HepG2 (cell line): ENCODE data around the gene ENO3. TPM values are rescaled to one million over a fixed set of nuclear protein-coding genes. Genes with fewer than 3 reads are reported as not detected.

Experiments
- BRD4 ChIP-seq: sonication (generic); formaldehyde crosslinking; IDR thresholded peaks from 2 replicates; pipeline ENCODE4 v1.4.0; 2020; ENCODE audit warnings: missing genetic modification reagents
- HMG20A ChIP-seq: IDR thresholded peaks from 2 replicates; pipeline ENCODE4 v1.6.1; 2016; ENCODE audit warnings: borderline replicate concordance
- KDM2A ChIP-seq: sonication (generic); formaldehyde crosslinking; IDR thresholded peaks from 2 replicates; pipeline ENCODE4 v1.4.0; 2020; ENCODE audit warnings: low read depth, missing genetic modification reagents, borderline replicate concordance
- KLF16 ChIP-seq, 2 experiments: sonication (generic) in 1 of 2; formaldehyde crosslinking in 1 of 2; IDR thresholded peaks; 2 replicates each; pipeline versions ENCODE4 v1.6.1 to v1.8.0; 2016 to 2023; ENCODE audit warnings: missing genetic modification reagents in 2 of 2, missing compliant biosample characterization in 1 of 2
- MIER2 ChIP-seq: IDR thresholded peaks from 2 replicates; pipeline ENCODE4 v1.6.1; 2016; ENCODE audit warnings: missing biosample characterization, missing genetic modification reagents
- MTA1 ChIP-seq: sonication (generic); formaldehyde crosslinking; IDR thresholded peaks from 2 replicates; pipeline ENCODE4 v1.4.0; 2020; ENCODE audit warnings: missing genetic modification reagents, mild to moderate bottlenecking, borderline replicate concordance
- NFKB2 ChIP-seq: sonication (generic); formaldehyde crosslinking; IDR thresholded peaks from 2 replicates; pipeline ENCODE4 v1.4.0; 2020; ENCODE audit warnings: missing genetic modification reagents, borderline replicate concordance
- ZNF17 ChIP-seq: sonication (generic); formaldehyde crosslinking; IDR thresholded peaks from 2 replicates; pipeline ENCODE4 v1.5.0; 2020; ENCODE audit warnings: mild to moderate bottlenecking, missing genetic modification reagents
- ZNF263 ChIP-seq: sonication (generic); formaldehyde crosslinking; IDR thresholded peaks from 2 replicates; pipeline ENCODE4 v1.4.0; 2020; ENCODE audit warnings: missing genetic modification reagents
- ZNF501 ChIP-seq: sonication (generic); formaldehyde crosslinking; IDR thresholded peaks from 2 replicates; pipeline ENCODE4 v1.5.1; 2020; ENCODE audit warnings: mild to moderate bottlenecking, moderate library complexity, missing genetic modification reagents
- ZNF614 ChIP-seq: IDR thresholded peaks from 2 replicates; pipeline ENCODE4 v1.6.1; 2018; ENCODE audit warnings: missing biosample characterization, missing genetic modification reagents, inconsistent platforms, borderline replicate concordance
- ZNF644 ChIP-seq: IDR thresholded peaks from 2 replicates; pipeline ENCODE4 v1.6.1; 2016; ENCODE audit warnings: low read depth
- ZNF839 ChIP-seq: sonication (generic); formaldehyde crosslinking; IDR thresholded peaks from 2 replicates; pipeline ENCODE4 v1.4.0; 2020; ENCODE audit warnings: missing genetic modification reagents, mild to moderate bottlenecking, borderline replicate concordance
- polyA plus RNA-seq, 8 experiments: library from polyadenylated mRNA; depleted of rRNA in 3 of 8; stranded (reverse) in 7 of 8; unstranded in 1 of 8; fragments of >200 nt; fragmentation: Illumina TruSeq in 4 of 8; extraction: Trizol in 4 of 8; gene quantifications; 2 replicates each; pipeline versions ENCODE4 v1.2.1 to v1.2.3, GENCODE V29; 2011 to 2016; ENCODE audit warnings: low read depth in 4 of 8, missing spikeins in 1 of 8, mixed read lengths in 1 of 8; ENCODE audit not compliant: insufficient read depth in 1 of 8
- total RNA-seq, 5 experiments: library from RNA; depleted of rRNA; stranded (reverse); fragments of >200 nt; fragmentation: Illumina TruSeq; extraction: Trizol; gene quantifications; 2 replicates each; pipeline ENCODE4 v1.2.3, GENCODE V29; 2016; ENCODE audit warnings: low read depth in 1 of 5
- TF ChIP-seq, protein P1 (sequence below): sonication (generic); formaldehyde crosslinking; IDR thresholded peaks from 2 replicates; pipeline ENCODE4 v1.5.0; 2020; ENCODE audit warnings: mild to moderate bottlenecking, missing genetic modification reagents
- TF ChIP-seq, protein P2 (sequence below): sonication (generic); formaldehyde crosslinking; IDR thresholded peaks from 2 replicates; pipeline ENCODE4 v1.5.0; 2020; ENCODE audit warnings: mild to moderate bottlenecking, missing genetic modification reagents

Gene ENO3
- total and polyA plus RNA-seq, 2 of the 13 experiments (the other 11 are each of a cell fraction or from before 2014, with no cell fraction given): 59.8 to 69.8 TPM

GRCh38 chr17:4908301-4908700 is 42.6 kb upstream of the ENO3 start (continued):
- TF ChIP-seq ZNF614 (CRISPR knock-in tag) (peak; percentile 71; the same call in 1 of the 2 replicates), HMG20A (CRISPR knock-in tag) (peak; percentile 40; the same call in 1 of the 2 replicates), ZNF501 (CRISPR knock-in tag) (0 out of 2 replicates have a peak, but pooled peaks have one; percentile 3), BRD4 (CRISPR knock-in tag) (peak; percentile 64; the same call in 1 of the 2 replicates), NFKB2 (CRISPR knock-in tag) (peak; percentile 72; the same call in 1 of the 2 replicates), ZNF839 (CRISPR knock-in tag) (0 out of 2 replicates have a peak, but pooled peaks have one; percentile 34), MIER2 (CRISPR knock-in tag) (0 out of 2 replicates have a peak, but pooled peaks have one; percentile 35), ZNF644 (CRISPR knock-in tag) (peak; percentile 35; the same call in 1 of the 2 replicates), ZNF17 (CRISPR knock-in tag) (no peak), KDM2A (peak; percentile 68; the same call in 1 of the 2 replicates), MTA1 (CRISPR knock-in tag) (peak; percentile 64; the same call in 1 of the 2 replicates), KLF16 (CRISPR knock-in tag; IDR thresholded peaks at IDR 0.05) (peak in 1 of 2 experiments; percentile 61; a peak in 1 of 4 replicates), ZNF263 (CRISPR knock-in tag) (peak; percentile 90)
- TF ChIP-seq, protein P1, sequence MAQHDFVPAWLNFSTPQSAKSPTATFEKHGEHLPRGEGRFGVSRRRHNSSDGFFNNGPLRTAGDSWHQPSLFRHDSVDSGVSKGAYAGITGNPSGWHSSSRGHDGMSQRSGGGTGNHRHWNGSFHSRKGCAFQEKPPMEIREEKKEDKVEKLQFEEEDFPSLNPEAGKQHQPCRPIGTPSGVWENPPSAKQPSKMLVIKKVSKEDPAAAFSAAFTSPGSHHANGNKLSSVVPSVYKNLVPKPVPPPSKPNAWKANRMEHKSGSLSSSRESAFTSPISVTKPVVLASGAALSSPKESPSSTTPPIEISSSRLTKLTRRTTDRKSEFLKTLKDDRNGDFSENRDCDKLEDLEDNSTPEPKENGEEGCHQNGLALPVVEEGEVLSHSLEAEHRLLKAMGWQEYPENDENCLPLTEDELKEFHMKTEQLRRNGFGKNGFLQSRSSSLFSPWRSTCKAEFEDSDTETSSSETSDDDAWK (CRISPR knock-in tag): no peak
- TF ChIP-seq, protein P2, sequence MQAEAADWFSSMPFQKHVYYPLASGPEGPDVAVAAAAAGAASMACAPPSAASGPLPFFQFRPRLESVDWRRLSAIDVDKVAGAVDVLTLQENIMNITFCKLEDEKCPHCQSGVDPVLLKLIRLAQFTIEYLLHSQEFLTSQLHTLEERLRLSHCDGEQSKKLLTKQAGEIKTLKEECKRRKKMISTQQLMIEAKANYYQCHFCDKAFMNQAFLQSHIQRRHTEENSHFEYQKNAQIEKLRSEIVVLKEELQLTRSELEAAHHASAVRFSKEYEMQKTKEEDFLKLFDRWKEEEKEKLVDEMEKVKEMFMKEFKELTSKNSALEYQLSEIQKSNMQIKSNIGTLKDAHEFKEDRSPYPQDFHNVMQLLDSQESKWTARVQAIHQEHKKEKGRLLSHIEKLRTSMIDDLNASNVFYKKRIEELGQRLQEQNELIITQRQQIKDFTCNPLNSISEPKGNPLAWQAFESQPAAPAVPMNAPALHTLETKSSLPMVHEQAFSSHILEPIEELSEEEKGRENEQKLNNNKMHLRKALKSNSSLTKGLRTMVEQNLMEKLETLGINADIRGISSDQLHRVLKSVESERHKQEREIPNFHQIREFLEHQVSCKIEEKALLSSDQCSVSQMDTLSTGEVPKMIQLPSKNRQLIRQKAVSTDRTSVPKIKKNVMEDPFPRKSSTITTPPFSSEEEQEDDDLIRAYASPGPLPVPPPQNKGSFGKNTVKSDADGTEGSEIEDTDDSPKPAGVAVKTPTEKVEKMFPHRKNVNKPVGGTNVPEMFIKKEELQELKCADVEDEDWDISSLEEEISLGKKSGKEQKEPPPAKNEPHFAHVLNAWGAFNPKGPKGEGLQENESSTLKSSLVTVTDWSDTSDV (CRISPR knock-in tag): no peak
